CD4-positive, alpha-beta T cell (primary cell): ENCODE results near the gene MTSS2. TPM values are rescaled to one million over a fixed set of nuclear protein-coding genes. Genes with fewer than 3 reads are reported as not detected.

Source experiments
- ATAC-seq: fragments of 200-7000 bp; cut with Tn5 transposase; one replicate; pipeline ENCODE4 v1.10.0; 2022; ENCODE audit warnings: mild to moderate bottlenecking; ENCODE audit not compliant: poor library complexity
- CTCF ChIA-PET: fragments of 350-600 bp; sonication (Branson Sonifier 250); formaldehyde crosslinking; loops from one replicate; lab custom pipeline; 2021; ENCODE audit warnings: antibody characterized with exemption, inconsistent platforms; lab: Charles Lee
- POLR2A ChIA-PET: fragments of 350-600 bp; sonication (Branson Sonifier 250); formaldehyde crosslinking; loops from one replicate; lab custom pipeline; 2021; ENCODE audit warnings: antibody characterized with exemption, inconsistent platforms; lab: Charles Lee
- DNase-seq, 14 experiments: peaks; one replicate each; pipeline ENCODE4 v3.0.0-alpha.2; 2013 to 2020; ENCODE audit warnings: mixed read lengths in 2 of 14
- H3K27ac ChIP-seq, 2 donors: one replicate each; pipeline versions ENCODE4 v1.5.1 to v1.7.0; 2013; ENCODE audit warnings: low read length in 2 of 2, low read depth in 1 of 2, mild to moderate bottlenecking in 1 of 2
- H3K27me3 ChIP-seq, 2 experiments: 1 replicate in 1 of 2; 2 replicates in 1 of 2; pipeline versions ENCODE4 v1.6.1 to v1.7.0; 2013; ENCODE audit warnings: low read length in 2 of 2, control low read depth in 1 of 2, mild to moderate bottlenecking in 1 of 2, moderate library complexity in 1 of 2; ENCODE audit not compliant: insufficient read depth in 2 of 2, control insufficient read depth in 1 of 2
- H3K36me3 ChIP-seq: one replicate; pipeline ENCODE4 v1.6.1; 2013; ENCODE audit warnings: low read length, control low read depth; ENCODE audit not compliant: insufficient read depth
- H3K4me1 ChIP-seq: one replicate; pipeline ENCODE4 v1.6.1; 2013; ENCODE audit warnings: low read length, control low read depth; ENCODE audit not compliant: insufficient read depth
- H3K4me3 ChIP-seq: one replicate; pipeline ENCODE4 v1.5.1; 2013; ENCODE audit warnings: mild to moderate bottlenecking, low read length, moderate library complexity
- H3K9me3 ChIP-seq, 2 experiments: 1 replicate in 1 of 2; 2 replicates in 1 of 2; pipeline versions ENCODE4 v1.6.1 to v1.7.0; 2013; ENCODE audit warnings: low read length in 2 of 2, mild to moderate bottlenecking in 2 of 2, control low read depth in 1 of 2, moderate library complexity in 1 of 2; ENCODE audit not compliant: control insufficient read depth in 1 of 2, insufficient read depth in 1 of 2
- H3K27ac Mint-ChIP-seq: one replicate; pipeline ENCODE4 v1.8.0; 2020; ENCODE audit warnings: mixed read lengths
- H3K27me3 Mint-ChIP-seq: one replicate; pipeline ENCODE4 v1.8.0; 2021; ENCODE audit warnings: mixed read lengths
- H3K36me3 Mint-ChIP-seq: one replicate; pipeline ENCODE4 v1.8.0; 2021; ENCODE audit warnings: low read depth, mixed read lengths
- H3K4me1 Mint-ChIP-seq: one replicate; pipeline ENCODE4 v1.8.0; 2021; ENCODE audit warnings: low read depth, mixed read lengths
- H3K4me3 Mint-ChIP-seq: one replicate; pipeline ENCODE4 v1.8.0; 2020; ENCODE audit warnings: mild to moderate bottlenecking, mixed read lengths
- H3K9me3 Mint-ChIP-seq: one replicate; pipeline ENCODE4 v1.8.0; 2020; ENCODE audit warnings: mixed read lengths
- intact Hi-C, 2 experiments: fragments of 100-400 bp; cut with DNase I in 1 of 2; cut with micrococcal nuclease in 1 of 2; formaldehyde crosslinking; loops; one replicate each; pipeline versions ENCODE4 v1.15.1 to v1.9.0; 2023 to 2025; cut with DNase I, micrococcal nuclease
- total RNA-seq, 174 experiments: library from RNA in 2 of 174; stranded (reverse) in 2 of 174; gene quantifications; one replicate each; pipeline ENCODE4 v1.2.3 and lab custom pipeline; 2021 to 2026
- TF ChIP-seq, protein P1 (sequence below): fragments of 200-600 bp; IDR thresholded peaks from one replicate; pipeline ENCODE4 v1.8.0; 2022; ENCODE audit warnings: antibody characterized with exemption, mild to moderate bottlenecking

MTSS2 gene
- total RNA-seq, 2 experiments from 2014 or later: 15.4 to 16.4 TPM

DNA sequence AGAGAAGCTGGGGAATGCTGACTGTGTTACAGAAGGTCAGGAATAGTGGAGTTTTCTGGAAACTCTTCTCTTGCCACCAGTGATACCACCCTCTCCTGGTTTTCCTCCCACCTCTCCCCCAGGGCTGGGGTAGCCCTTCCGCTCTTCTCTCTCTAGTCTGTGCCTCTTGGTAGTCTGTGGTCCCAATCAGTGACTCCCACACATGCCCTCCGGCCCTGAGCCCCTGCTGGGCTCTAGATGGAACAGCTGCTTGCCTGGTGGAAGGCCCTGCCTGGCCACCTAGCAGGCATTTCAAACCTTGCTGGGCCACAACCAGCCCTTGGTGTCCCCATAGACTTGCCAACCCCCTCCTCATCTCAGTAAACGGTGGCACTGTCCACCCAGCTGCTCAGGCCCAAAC, 15.2 kb upstream of the MTSS2 start:
- no peak for ATAC-seq
- ChIA-PET CTCF (no interaction called here), POLR2A (no interaction called here)

DNA sequence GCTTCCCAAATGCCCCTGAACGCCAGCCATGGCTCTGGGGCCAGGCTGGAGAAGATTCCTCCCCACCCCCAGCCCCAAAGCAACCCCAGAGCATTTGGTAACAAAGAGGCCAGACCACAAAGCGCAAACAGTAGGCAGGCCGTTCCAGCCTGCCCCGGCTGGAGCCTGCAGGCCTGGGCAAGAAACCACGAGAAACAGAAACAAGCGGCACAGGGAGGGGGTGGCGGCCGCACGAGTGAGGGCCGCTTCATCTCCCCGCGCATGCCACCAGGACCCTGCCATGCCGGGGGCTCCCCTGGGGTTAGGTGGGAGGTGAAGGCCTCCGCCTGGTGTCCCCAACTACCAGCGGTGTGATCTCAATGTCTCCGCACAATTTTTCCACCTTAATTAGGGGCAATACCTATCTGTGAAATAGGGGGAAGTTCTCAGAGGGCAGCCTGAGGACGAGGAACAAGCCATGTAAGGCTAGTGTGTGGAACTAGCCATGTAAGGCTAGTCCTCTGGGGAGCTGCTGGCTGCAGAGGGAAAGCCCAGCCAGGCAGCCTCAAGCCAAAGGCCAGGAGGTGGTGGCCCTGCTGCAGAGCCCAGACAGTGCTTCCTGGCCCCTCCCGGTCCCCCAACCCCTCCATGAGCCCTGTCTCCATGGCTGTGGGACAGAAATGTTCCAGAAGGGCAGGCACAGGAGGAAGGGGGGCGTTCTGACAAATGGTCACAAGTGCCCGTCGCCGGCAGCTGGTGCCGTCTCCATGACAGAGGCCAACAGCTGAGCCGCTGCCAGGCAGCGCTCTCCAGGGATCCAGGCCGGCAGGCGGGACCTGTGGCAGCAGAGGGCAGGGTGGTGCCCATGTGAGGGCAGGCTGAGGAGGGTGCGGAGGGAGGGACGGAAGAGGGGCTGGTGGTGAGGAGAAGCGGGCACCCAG, 14.5 kb upstream of the MTSS2 start:
- POLR2A ChIA-PET: no interaction called here
- H3K36me3 Mint-ChIP-seq: peaks cover 13% of the 10 kb centered on the region
- no peak for DNase-seq
- no peak for ATAC-seq
- CTCF ChIA-PET: no interaction called here
- no peaks in the 10 kb centered on the region for H3K27me3 ChIP-seq
- TF ChIP-seq, protein P1, sequence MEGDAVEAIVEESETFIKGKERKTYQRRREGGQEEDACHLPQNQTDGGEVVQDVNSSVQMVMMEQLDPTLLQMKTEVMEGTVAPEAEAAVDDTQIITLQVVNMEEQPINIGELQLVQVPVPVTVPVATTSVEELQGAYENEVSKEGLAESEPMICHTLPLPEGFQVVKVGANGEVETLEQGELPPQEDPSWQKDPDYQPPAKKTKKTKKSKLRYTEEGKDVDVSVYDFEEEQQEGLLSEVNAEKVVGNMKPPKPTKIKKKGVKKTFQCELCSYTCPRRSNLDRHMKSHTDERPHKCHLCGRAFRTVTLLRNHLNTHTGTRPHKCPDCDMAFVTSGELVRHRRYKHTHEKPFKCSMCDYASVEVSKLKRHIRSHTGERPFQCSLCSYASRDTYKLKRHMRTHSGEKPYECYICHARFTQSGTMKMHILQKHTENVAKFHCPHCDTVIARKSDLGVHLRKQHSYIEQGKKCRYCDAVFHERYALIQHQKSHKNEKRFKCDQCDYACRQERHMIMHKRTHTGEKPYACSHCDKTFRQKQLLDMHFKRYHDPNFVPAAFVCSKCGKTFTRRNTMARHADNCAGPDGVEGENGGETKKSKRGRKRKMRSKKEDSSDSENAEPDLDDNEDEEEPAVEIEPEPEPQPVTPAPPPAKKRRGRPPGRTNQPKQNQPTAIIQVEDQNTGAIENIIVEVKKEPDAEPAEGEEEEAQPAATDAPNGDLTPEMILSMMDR: no peak
- H3K4me1 Mint-ChIP-seq: peaks cover 32% of the 10 kb centered on the region
- H3K27ac ChIP-seq: no peak overlapping the region
- no peaks in the 10 kb centered on the region for H3K9me3 Mint-ChIP-seq
- H3K4me1 ChIP-seq: peaks cover 20% of the 10 kb centered on the region
- H3K4me3 ChIP-seq: no peak overlapping the region
- H3K4me3 Mint-ChIP-seq: no peak overlapping the region
- no peaks in the 10 kb centered on the region for H3K27me3 Mint-ChIP-seq
- intact Hi-C loops: no loop called here
- H3K9me3 ChIP-seq: peaks cover 0 to 5% of the 10 kb centered on the region in 2 experiments
- H3K36me3 ChIP-seq: peaks cover 10% of the 10 kb centered on the region
- H3K27ac Mint-ChIP-seq: no peak overlapping the region

More for the DNA sequence above, 15.2 kb upstream of the MTSS2 start:
- H3K4me3 Mint-ChIP-seq: no peak overlapping the region
- H3K9me3 Mint-ChIP-seq: no peaks in the 10 kb centered on the region
- H3K4me1 Mint-ChIP-seq: peaks cover 25% of the 10 kb centered on the region
- DNase-seq: no peak
- Histone ChIP-seq H3K27me3 (no peaks in the 10 kb centered on the region), H3K4me3 (no peak overlapping the region), H3K4me1 (peaks cover 17% of the 10 kb centered on the region), H3K9me3 (peaks cover 0 to 5% of the 10 kb centered on the region in 2 experiments), H3K36me3 (peaks cover 10% of the 10 kb centered on the region), H3K27ac (no peak overlapping the region)
- H3K27ac Mint-ChIP-seq: no peak overlapping the region
- intact Hi-C loops: no loop called here
- peaks cover 13% of the 10 kb centered on the region for H3K36me3 Mint-ChIP-seq
- no peaks in the 10 kb centered on the region for H3K27me3 Mint-ChIP-seq
- TF ChIP-seq, protein P1: no peak

DNA sequence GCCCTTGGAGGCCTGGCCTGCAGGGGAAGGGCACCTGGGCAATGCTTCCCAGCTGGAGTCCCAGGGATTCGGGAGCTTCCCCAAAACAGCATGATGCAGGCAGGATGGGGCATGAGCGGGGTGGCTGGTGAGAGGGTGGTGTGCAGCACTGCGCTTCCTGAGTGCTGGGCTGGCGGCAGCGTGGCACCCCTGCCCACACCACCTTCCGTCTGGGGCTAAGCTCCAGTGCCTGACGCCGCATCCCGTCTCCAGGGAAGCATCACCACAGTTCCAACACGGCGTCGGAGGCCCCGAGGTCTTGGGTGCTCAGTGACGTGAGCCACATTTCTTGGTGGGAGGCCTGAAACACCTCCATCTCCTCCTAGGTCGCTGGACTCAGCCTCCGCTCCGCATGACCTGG, 13.8 kb upstream of the MTSS2 start:
- no peak overlapping the region for H3K4me3 Mint-ChIP-seq
- peaks cover 13% of the 10 kb centered on the region for H3K36me3 Mint-ChIP-seq
- intact Hi-C loops: loop anchor here in 1 of 2 experiments (5.0 kb wide), 1 partner anchor 38 kb away; no protein-coding TSS in a partner anchor
- H3K9me3 Mint-ChIP-seq: no peaks in the 10 kb centered on the region
- ATAC-seq (no peak), DNase-seq (no peak)
- H3K27me3 ChIP-seq: no peaks in the 10 kb centered on the region
- H3K4me1 Mint-ChIP-seq: peaks cover 35% of the 10 kb centered on the region
- no peak overlapping the region for H3K27ac ChIP-seq
- ChIA-PET POLR2A (no interaction called here), CTCF (no interaction called here)
- TF ChIP-seq, protein P1: no peak
- peaks cover 10% of the 10 kb centered on the region for H3K36me3 ChIP-seq
- no peaks in the 10 kb centered on the region for H3K27me3 Mint-ChIP-seq
- H3K4me1 ChIP-seq: peaks cover 20% of the 10 kb centered on the region
- H3K4me3 ChIP-seq: no peak overlapping the region
- H3K9me3 ChIP-seq: peaks cover 0 to 5% of the 10 kb centered on the region in 2 experiments
- no peak overlapping the region for H3K27ac Mint-ChIP-seq
